GM19467 (cell line): ENCODE measurements around the gene SERPINA10.
"Not testable (repeated sequence)": the region's sequence is repeated elsewhere in the genome, so short reads cannot be mapped to it uniquely, and the experiment has no call there.

Experiments used
- ATAC-seq: cut with Tn5 transposase; IDR thresholded peaks from one replicate; pipeline ENCODE4 v1.9.1; 2021; ENCODE audit warnings: mild to moderate bottlenecking, moderate library complexity; ENCODE audit not compliant: unreplicated experiment

SERPINA10 gene

DNA sequence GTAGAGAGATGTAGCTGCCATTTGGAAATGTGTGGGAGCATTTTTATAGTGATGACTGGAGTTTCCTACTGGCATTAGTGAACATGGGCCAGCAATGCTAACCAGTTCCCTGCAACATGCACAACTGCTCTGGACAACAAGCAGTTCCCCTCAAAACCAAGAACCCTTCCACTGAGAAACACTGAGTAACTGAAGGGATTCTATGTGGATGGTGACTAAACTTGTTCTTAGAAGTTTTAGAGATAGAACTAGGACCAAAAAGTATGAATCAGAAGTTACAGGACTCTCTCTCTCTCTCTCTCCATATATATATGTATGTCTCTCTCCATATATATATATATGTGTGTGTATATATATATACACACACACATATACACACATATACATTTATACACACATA lies 7.9 kb downstream of the SERPINA10 start:
- ATAC-seq, result no peak

DNA sequence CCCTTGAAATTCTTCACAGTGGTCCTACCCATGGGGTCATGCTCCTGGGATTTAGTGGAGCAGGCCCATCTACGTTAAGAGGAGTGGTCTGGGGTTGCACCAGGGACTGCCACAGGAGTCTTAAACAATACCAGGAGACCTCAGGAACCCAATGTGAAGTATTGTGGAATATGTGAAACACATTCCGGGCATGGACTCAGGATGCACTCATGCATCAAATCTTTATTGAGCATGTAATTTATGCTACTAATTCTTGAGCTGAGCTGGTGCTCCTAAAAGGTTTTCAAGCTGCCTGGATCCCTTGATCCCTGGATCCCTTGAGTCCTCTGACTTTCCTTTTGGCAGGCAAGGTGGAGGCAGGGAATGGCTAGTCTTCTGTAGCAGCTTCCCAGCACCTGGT lies 8.8 kb downstream of the SERPINA10 start:
- no peak for ATAC-seq

DNA sequence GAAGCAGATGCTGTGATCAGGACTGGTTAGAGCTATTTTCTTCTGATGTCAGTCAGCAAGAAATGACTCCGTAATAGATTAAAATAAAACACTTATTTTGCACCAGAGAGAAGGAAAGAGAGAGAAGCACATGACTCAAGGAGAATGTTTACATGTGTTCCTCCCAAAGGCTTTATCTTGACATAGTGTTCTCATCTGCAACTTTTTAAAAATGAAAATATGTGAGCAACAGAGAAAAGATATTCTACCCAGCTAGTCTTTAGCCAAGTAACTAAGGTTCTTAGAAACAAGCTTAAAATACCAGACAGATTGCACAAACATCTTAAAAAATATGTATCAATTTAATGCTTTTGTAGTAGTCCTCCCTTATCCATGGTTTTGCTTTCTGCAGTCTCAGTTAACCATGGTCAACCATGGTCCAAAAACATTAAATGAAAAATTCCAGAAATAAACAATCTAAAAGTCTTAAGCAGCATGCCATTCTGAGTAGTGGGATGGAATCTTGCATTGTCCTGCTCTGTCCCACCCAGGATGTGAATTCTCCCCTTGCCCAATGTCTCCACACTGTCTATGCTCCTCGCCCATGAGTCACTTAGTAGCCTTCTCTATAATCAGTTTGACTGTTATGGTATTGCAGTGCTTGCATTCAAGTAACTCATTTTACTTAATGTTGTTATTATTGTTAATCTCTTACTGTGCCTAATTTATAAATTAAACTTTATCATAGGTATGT lies 9.9 kb downstream of the SERPINA10 start:
- no peak for ATAC-seq

DNA sequence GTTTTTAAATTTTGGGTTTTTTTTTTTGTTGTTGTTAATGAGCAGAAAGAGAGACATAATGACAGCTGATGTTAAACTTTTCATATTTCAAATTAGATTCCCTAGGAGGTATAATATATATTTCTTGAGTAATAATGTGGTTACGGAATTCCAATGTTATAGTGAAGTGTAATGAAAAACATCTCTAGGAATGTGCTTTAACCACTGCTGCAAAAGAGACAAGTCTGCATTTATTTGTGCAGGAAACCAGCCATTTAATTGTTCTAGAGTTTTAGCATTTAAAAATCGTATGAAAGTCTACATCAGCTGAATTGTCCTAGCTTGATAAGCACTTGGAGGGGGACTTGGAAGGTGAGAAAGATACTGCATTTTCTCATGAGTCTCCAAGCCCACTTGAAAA lies 14.3 kb downstream of the SERPINA10 start:
- no peak for ATAC-seq

DNA sequence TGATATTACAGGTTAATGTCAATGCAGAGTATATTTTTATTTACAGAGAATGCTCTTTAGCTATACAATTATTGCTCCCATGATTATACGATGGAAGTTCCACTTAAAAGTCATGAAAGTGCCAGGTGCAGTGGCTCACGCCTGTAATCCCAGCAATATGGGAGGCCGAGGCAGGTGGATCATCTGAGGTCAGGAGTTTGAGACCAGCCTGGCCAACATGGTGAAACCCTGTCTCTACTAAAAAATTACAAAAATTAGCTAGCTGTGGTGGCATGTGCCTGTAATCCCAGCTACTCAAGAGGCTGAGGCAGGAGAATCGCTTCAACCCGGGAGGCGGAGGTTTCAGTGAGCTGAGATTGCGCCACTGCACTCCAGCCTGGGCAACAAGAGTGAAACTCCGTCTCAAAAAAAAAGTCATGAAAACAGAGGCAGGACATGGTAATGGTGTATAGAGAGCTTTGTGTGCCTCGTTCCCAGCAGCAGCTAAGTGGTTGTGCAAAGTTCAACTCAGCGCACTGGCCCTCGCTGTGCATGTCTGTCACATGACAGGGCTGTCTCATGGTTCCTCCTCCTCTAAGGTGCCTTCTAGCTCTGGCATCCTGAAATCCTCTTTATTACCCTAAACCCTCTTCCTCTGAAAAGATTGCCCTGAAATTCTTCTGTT lies 16.0 kb downstream of the SERPINA10 start:
- ATAC-seq, result not testable (repeated sequence)

DNA sequence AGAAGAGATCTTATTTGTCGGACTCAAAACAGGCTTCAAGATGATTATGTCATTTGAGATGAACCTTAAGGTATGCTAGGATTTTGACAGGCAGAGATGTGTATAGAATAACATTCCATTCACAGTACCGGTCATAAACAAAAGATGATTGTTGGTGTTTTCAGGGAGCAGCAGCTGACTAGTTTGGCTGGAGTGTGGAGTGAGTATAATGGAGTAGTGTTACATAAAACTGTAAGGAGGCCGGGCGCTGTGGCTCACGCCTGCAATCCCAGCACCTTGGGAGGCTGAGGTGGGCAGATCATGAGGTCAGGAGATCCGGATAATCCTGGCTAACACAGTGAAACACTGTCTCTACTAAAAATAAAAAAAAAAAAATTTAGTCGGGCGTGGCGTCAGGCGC lies 23.9 kb downstream of the SERPINA10 start:
- no peak for ATAC-seq

DNA sequence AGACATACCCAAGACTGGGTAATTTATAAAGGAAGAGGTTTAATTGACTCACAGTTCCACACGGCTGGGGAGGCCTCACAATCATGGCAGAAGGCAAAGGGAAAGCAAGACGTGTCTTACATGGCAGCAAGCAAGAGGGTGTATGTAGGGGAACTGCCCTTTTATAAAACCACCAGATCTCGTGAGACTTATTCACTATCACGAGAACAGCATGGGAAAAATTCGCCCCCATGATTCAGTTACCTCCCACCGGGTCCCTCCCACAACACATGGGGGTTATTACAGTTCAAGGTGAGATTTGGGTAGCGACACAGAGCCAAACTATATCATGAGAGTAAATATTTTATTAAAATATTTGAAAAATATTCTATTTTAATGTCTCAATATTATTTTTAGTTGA lies 24.5 kb downstream of the SERPINA10 start:
- ATAC-seq, result not testable (repeated sequence)

DNA sequence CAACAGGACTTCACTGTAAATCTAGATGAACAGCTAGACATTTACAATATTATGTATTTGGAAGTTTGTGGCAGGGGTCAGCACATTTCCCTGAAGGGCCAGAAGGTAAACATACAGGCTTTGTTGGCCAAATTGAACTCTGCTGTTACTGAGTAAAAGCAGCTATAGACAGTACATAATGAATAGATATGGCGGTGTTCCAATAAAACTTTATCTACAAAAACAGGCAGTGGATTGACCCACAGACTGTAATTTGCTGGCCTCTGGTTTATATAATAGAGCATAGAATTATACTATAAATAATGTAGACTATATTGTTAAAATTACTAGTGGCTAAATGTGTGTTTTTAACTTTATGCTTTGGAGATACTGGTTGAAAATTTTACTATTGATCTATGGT lies 25.7 kb downstream of the SERPINA10 start:
- no peak for ATAC-seq

DNA sequence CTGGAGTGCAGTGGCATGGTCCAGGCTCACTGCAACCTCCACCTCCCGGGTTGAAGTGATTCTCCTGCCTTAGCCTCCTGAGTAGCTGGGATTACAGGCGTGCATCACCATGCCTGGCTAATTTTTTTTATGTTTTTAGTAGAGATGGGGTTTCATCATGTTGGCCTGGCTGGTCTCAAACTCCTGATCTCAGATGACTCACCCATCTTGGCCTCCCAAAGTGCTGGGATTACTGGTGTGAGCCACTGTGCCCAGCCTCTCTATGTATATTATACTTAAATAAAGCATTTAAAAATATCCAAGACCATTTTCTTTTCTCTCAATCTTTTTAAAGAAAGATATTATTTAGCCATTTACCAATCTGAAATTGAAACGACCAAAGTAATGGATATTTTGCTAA lies 28.9 kb downstream of the SERPINA10 start:
- ATAC-seq, result not testable (repeated sequence)

DNA sequence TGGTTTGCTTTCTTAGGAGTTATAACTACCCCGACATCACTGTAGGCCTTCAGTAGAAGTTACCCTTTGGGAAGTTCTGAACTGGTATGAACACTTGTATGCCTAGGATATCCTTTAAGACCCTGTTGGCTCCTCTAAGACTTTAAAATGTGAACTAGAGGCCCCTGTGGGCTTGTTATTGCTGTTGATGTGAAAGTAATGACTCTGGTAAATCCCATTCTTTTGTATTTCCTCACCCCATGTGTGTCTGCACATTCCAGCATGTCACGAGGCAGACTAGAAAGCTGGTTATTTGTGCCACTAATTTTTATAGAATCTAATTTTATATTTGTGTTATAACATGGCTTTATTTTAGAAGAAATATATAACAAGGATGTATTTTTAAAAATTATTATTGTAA lies 48.9 kb downstream of the SERPINA10 start:
- ATAC-seq, result no peak

DNA sequence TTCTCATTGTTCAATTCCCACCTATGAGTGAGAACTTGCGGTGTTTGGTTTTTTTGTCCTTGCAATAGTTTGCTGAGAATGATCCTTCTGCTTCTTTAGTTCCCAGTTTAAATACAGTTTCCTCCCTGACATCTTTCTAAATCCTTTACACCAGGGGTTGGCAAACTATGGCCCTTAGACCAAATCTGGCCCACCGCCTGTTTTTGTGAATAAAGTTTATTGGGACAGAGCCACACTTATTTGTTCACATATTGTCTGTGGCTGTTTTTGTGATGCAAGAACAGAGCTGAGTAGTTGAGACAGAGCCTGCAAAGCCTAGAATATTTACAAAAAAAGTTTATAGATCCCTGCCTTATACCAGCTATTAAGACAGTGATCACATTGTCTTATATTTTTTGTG lies 53.7 kb downstream of the SERPINA10 start:
- no peak for ATAC-seq

DNA sequence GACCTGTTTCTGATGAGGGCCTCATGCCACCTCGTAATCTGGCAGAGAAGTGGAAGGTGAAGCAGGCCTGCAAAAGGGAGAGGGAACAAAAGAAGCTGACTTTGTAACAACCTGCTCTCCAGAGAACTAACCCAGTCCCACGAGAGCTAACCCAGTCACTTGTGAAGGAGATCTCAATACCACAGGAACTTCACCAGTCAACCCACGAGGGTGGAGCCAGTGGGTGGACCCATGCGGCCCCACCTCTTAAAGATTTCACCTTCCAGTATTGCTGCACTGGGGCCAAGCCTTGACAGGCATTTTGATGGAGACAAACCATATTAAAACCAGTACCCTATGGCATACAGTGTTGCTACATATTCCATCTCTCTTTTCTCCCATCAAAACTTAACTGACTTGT lies 55.1 kb downstream of the SERPINA10 start:
- no peak for ATAC-seq

DNA sequence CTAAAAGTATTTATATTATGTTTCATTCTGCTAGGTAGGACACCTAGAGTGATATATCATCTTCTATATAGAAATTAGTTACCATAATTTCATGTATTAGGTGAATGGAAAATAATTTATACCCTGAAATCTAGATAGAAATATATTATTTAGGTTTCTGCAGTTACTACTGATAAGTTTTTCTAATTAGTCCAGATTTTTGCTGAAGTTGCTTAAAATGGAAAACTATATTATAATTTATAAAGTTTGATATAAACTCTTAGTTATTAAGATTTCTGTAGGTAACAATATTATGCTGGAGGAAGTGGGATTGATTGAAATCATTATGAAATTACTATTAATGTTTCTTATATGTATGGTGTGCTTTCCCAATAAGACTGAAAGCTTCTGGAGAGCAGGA lies 56.0 kb downstream of the SERPINA10 start:
- no peak for ATAC-seq
